Activated naive CD4-positive, alpha-beta T cell treated with anti-CD3 and anti-CD28 coated beads for 36 hours (primary cell): ENCODE data around the gene KRI1. TPM values are rescaled to one million over a fixed set of nuclear protein-coding genes. Genes with fewer than 3 reads are reported as not detected.
A peak's percentile ranks its signal among the peaks of the same experiment; 100 is the strongest.

Experiments used
- CTCF ChIA-PET: fragments of 350-600 bp; sonication (Branson Sonifier 250); formaldehyde crosslinking; loops from one replicate; lab custom pipeline; 2021; ENCODE audit warnings: antibody characterized with exemption; lab: Charles Lee
- DNase-seq: peaks from one replicate; pipeline ENCODE4 v3.0.0-alpha.2; 2020
- H3K27ac Mint-ChIP-seq: one replicate; pipeline ENCODE4 v1.8.0; 2021; ENCODE audit warnings: mild to moderate bottlenecking, mixed read lengths
- H3K27me3 Mint-ChIP-seq: one replicate; pipeline ENCODE4 v1.8.0; 2021; ENCODE audit warnings: low read depth, mixed read lengths
- H3K36me3 Mint-ChIP-seq: one replicate; pipeline ENCODE4 v1.8.0; 2021; ENCODE audit warnings: low read depth, mixed read lengths
- H3K4me1 Mint-ChIP-seq: one replicate; pipeline ENCODE4 v1.8.0; 2021; ENCODE audit warnings: low read depth, mixed read lengths
- H3K4me3 Mint-ChIP-seq: one replicate; pipeline ENCODE4 v1.8.0; 2021; ENCODE audit warnings: mild to moderate bottlenecking, moderate library complexity, mixed read lengths
- H3K9me3 Mint-ChIP-seq: one replicate; pipeline ENCODE4 v1.8.0; 2021; ENCODE audit warnings: mixed read lengths
- intact Hi-C: fragments of 100-400 bp; cut with micrococcal nuclease; formaldehyde crosslinking; loops from one replicate; pipeline ENCODE4 v1.15.1; 2023
- total RNA-seq, 2 experiments: library from RNA; stranded (reverse); gene quantifications; one replicate each; pipeline ENCODE4 v1.2.3, GENCODE V29; 2021

Gene KRI1
- total RNA-seq, 2 experiments from 2014 or later, result 50.2 to 51.7 TPM

DNA sequence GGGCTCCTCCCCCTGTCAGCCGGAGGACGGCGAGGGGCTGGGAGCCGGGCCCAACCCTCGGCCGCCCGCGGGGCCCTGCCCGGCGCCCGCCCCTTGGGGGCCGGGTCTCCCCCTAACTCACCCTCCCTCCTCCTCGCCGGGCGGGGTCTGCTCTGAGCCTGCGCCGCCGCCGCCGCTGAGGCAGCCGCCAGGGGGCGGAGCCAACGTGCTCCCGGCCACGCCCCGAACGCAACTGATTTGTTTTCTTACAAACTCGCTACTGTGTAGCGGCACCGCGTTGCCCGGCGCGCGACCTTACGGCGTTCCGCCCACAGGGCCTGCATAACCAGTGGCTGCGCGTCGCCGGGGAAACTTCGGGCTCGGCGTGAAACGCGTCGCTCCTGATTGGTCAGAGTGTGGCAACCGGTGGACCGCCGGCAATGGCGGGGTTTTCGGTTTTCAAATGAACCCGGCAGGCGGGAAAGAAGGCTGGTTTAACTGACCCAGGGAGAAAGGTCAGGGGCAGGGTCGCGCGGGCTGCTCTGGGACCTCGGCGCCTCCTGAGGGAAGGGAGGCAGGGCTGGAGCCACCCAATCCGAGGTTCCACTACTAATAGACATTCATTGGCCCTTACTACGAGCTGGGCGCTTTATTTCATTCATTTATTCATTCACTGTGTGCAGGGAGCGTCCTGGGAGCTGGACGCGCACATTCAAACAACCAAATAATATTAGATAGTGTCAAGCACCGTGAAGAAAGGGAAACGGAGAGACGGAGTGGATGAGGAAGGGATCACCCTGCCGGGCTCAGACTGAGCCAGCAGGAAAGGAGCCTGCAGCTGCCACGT is 3.2 kb upstream of the KRI1 start, which contains the start of gene CDKN2D:
Gene CDKN2D, minus strand, starts transcription at position 154 of the 826 bp plus-strand sequence. CDS start 326 bp downstream, outside the sequence.
- Mint-ChIP-seq H3K4me1 (peaks cover 39% of the 10 kb centered on the region), H3K27me3 (no peaks in the 10 kb centered on the region), H3K27ac (peak within 1 kb of the TSS; percentile 98), H3K9me3 (no peaks in the 10 kb centered on the region), H3K36me3 (peaks cover 33% of the 10 kb centered on the region), H3K4me3 (peak within 1 kb of the TSS; percentile 94)
- CTCF ChIA-PET, result interaction anchor here (0.6 to 4.7 kb wide), 11 partner anchors 12 to 296 kb away, joined by 3 to 36 read pairs (median 4); no protein-coding TSS in a partner anchor
- DNase-seq, result peak; percentile 100
- intact Hi-C loops, result loop anchor here (1.0 to 5.0 kb wide), 12 partner anchors 35 to 522 kb away; partner anchors contain the start of genes CARM1, SMARCA4 and TMED1

GRCh38 chr19:10568062-10568825 is 2.4 kb upstream of the KRI1 start:
- Mint-ChIP-seq H3K4me3 (peak overlapping the region; percentile 94), H3K27me3 (no peaks in the 10 kb centered on the region), H3K27ac (peak overlapping the region; percentile 98), H3K9me3 (no peaks in the 10 kb centered on the region), H3K36me3 (peaks cover 34% of the 10 kb centered on the region), H3K4me1 (peaks cover 43% of the 10 kb centered on the region)
- CTCF ChIA-PET, result interaction anchor here (0.7 to 3.0 kb wide), 9 partner anchors 13 to 162 kb away, joined by 3 to 9 read pairs (median 4); no protein-coding TSS in a partner anchor
- DNase-seq, result peak; percentile 75
- intact Hi-C loops, result loop anchor here (1.0 to 5.0 kb wide), 7 partner anchors 129 to 523 kb away; partner anchors contain the start of genes CARM1, SMARCA4 and TMED1

DNA sequence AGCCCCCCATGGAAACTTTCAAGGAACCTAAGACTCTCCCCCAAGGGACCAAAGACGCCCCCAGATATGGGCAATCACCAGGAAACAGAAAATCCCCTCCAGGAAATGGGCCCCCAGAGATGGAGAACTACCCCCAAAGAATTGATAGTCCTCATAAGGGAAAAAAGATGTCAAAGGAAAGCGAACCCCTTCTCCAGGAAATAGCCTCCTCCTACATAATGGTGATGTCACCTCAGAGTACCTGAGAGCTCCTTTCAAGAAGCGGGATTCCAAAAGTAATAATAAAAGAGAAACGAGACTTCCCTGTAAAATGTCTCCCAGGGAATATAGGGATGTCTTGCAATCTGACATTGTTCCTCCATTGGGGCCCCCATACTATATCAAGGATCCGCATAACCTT is 1.8 kb upstream of the KRI1 start:
- peak overlapping the region; percentile 98 for H3K27ac Mint-ChIP-seq
- peaks cover 44% of the 10 kb centered on the region for H3K4me1 Mint-ChIP-seq
- CTCF ChIA-PET, result interaction anchor here (0.7 to 3.0 kb wide), 8 partner anchors 14 to 161 kb away, joined by 3 to 9 read pairs (median 4); no protein-coding TSS in a partner anchor
- H3K36me3 Mint-ChIP-seq, result peaks cover 35% of the 10 kb centered on the region
- no peaks in the 10 kb centered on the region for H3K9me3 Mint-ChIP-seq
- peak overlapping the region; percentile 94 for H3K4me3 Mint-ChIP-seq
- H3K27me3 Mint-ChIP-seq, result no peaks in the 10 kb centered on the region
- intact Hi-C loops, result loop anchor here (1.0 to 5.0 kb wide), 7 partner anchors 130 to 523 kb away; partner anchors contain the start of genes CARM1, SMARCA4 and TMED1
- no peak for DNase-seq

DNA sequence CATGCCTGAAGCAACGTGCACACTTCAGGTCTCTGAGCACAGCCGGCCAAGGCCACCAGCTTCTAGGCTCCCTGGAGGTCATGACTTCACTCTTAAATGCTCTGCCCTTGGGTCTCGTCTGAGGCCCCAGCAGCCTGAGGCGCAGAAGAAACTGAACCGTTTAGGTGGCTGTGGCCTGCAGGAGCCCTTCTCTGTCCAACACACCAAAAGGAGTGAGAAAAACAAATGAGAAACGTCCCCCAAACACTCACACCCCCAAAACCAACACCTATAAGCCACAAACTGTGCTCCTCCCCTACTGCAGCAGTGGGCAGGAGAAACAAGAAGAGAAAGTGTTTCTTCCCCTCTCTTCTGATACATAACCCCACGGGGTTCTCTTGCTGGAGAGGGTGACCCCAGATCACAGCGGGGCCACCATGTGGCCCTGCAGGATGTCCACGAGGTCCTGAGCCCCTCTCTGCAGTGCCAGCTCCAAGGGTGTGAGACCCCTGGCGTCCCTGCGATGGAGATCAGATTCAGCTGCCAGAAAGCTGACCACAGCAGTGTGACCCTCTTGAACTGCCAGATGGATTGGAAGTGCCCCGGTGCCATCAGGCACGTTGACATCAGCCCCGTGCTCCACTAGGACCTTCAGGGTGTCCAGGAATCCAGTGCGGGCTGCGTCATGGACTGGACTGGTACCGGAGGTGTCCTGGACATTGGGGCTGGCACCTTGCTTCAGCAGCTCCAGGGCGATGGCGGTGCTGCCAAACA is 1.0 kb upstream of the KRI1 start:
- CTCF ChIA-PET, result interaction anchor here (0.5 to 3.0 kb wide), 7 partner anchors 14 to 168 kb away, joined by 3 to 9 read pairs (median 4); no protein-coding TSS in a partner anchor
- intact Hi-C loops, result loop anchor here (1.0 to 5.0 kb wide), 4 partner anchors 24 to 150 kb away; partner anchors contain the start of genes ATG4D and ILF3
- Mint-ChIP-seq H3K27me3 (no peaks in the 10 kb centered on the region), H3K36me3 (peaks cover 38% of the 10 kb centered on the region), H3K4me1 (peaks cover 42% of the 10 kb centered on the region), H3K9me3 (no peaks in the 10 kb centered on the region), H3K27ac (peak overlapping the region; percentile 98), H3K4me3 (peak overlapping the region; percentile 94)
- peak; percentile 71 for DNase-seq

- intact Hi-C loops, result loop anchor here (1.0 to 5.0 kb wide), 4 partner anchors 23 to 149 kb away; partner anchors contain the start of genes ATG4D and ILF3
- no peaks in the 10 kb centered on the region for H3K9me3 Mint-ChIP-seq
- peak overlapping the region; percentile 98 for H3K27ac Mint-ChIP-seq
- H3K4me1 Mint-ChIP-seq, result peaks cover 47% of the 10 kb centered on the region
- H3K36me3 Mint-ChIP-seq, result peaks cover 43% of the 10 kb centered on the region
- H3K27me3 Mint-ChIP-seq, result no peaks in the 10 kb centered on the region
- H3K4me3 Mint-ChIP-seq, result peak overlapping the region; percentile 94
- CTCF ChIA-PET, result interaction anchor here (0.5 to 3.0 kb wide), 3 partner anchors 13 to 168 kb away, joined by 3 to 9 read pairs (median 4); no protein-coding TSS in a partner anchor
- no peak for DNase-seq
These were observed 523 bp upstream of the KRI1 start for GRCh38 chr19:10566408-10566657.

GRCh38 chr19:10565028-10565566 is 713 bp downstream of the KRI1 start:
- peak overlapping the region; percentile 94 for H3K4me3 Mint-ChIP-seq
- no peaks in the 10 kb centered on the region for H3K27me3 Mint-ChIP-seq
- CTCF ChIA-PET, result no interaction called here
- DNase-seq, result peak; percentile 67
- H3K9me3 Mint-ChIP-seq, result no peaks in the 10 kb centered on the region
- intact Hi-C loops, result loop anchor here (1.0 to 5.0 kb wide), 3 partner anchors 10 to 148 kb away; no protein-coding TSS in a partner anchor
- peaks cover 51% of the 10 kb centered on the region for H3K36me3 Mint-ChIP-seq
- H3K4me1 Mint-ChIP-seq, result peaks cover 47% of the 10 kb centered on the region
- H3K27ac Mint-ChIP-seq, result peak overlapping the region; percentile 98

DNA sequence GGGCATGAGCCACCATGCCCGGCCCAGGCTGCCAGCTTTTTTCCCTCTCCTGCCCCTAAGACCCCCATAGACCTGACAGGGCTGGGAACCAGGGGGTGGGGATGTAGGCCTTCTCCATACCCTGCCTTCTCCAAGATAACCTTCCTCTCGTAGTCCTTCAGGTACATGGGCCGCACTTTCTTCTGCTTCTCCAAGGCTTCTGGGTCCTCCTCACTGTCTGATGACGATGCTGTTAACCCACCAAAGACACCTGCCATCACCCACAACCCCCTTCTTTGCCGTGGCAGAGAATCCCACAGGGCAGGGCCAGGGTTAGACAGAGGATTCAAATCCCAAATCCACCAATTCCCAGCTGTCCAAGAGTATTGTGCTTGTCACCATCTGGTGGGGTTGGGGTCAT is 3.2 kb downstream of the KRI1 start:
- CTCF ChIA-PET, result interaction anchor here (0.6 to 1.5 kb wide), 4 partner anchors 11 to 137 kb away, joined by 4 to 8 read pairs (median 4); no protein-coding TSS in a partner anchor
- DNase-seq, result no peak
- peaks cover 58% of the 10 kb centered on the region for H3K36me3 Mint-ChIP-seq
- peak overlapping the region; percentile 27 for H3K4me3 Mint-ChIP-seq
- H3K27me3 Mint-ChIP-seq, result no peaks in the 10 kb centered on the region
- H3K9me3 Mint-ChIP-seq, result no peaks in the 10 kb centered on the region
- H3K27ac Mint-ChIP-seq, result peak overlapping the region; percentile 8
- H3K4me1 Mint-ChIP-seq, result peaks cover 47% of the 10 kb centered on the region
- intact Hi-C loops, result no loop called here

DNA sequence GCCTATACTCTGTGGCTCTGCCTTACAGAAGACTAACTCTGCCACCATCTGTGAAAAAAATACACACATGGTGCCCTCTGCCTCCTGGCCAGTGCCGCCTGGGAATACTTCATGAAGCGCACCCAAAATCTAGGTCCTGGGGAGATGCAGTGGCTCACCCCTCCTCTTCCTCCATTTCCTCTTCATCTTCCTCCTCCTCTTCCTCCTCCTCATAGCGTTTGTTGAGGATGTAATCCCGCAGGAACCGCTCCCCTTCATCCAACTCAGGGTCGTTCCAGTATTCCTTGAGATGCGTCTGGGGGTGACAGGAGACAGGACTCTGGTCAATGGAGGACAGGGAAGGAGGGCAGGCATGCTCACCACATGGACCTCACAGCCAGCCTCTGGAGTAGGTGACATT is 5.7 kb downstream of the KRI1 start:
- no peak for DNase-seq
- H3K27ac Mint-ChIP-seq, result no peak overlapping the region
- H3K27me3 Mint-ChIP-seq, result no peaks in the 10 kb centered on the region
- intact Hi-C loops, result no loop called here
- no peak overlapping the region for H3K4me3 Mint-ChIP-seq
- peaks cover 48% of the 10 kb centered on the region for H3K36me3 Mint-ChIP-seq
- H3K9me3 Mint-ChIP-seq, result no peaks in the 10 kb centered on the region
- CTCF ChIA-PET, result no interaction called here
- H3K4me1 Mint-ChIP-seq, result peaks cover 43% of the 10 kb centered on the region

DNA sequence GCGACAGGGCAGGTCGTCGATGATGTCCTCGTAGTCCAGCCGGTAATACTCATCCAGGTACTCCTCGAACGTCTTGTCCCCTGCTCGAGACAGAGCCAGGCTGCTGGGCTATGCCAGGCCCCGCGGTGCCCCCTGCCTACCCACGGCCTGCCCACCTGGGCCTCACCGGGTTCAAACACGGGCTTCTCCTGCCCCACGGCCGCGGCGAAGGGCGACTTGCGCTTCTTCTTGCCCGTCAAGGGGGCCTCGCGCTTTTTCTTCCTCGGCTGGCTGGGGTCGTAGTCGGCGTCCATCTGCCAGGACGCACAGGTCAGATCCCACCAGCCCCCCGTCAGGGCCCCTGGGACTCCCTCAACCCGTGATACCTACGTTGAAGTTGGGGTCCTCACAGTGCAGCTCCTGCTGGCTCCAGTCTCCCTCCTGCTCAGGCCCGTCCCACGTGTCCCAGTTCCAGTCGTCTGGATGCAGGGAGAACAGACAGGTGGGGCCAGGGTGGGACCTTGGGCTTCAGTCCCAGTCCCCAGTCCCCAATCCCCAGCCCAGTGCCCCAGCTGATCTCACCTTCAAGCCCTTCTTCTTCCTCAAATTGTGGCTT is 8.1 kb downstream of the KRI1 start:
- Mint-ChIP-seq H3K4me1 (peaks cover 54% of the 10 kb centered on the region), H3K36me3 (peaks cover 54% of the 10 kb centered on the region), H3K9me3 (no peaks in the 10 kb centered on the region), H3K27ac (no peak overlapping the region), H3K27me3 (no peaks in the 10 kb centered on the region), H3K4me3 (no peak overlapping the region)
- no peak for DNase-seq
- intact Hi-C loops, result no loop called here
- CTCF ChIA-PET, result no interaction called here

GRCh38 chr19:10555610-10555973 is 10.2 kb downstream of the KRI1 start:
- H3K36me3 Mint-ChIP-seq, result peaks cover 55% of the 10 kb centered on the region
- CTCF ChIA-PET, result interaction anchor here (1.2 to 1.8 kb wide), 2 partner anchors 14 to 144 kb away, joined by 4 to 5 read pairs; no protein-coding TSS in a partner anchor
- peaks cover 54% of the 10 kb centered on the region for H3K4me1 Mint-ChIP-seq

More at GRCh38 chr19:10555610-10555973, 10.2 kb downstream of the KRI1 start:
- peak overlapping the region; percentile 75 for H3K27ac Mint-ChIP-seq
- no peak overlapping the region for H3K4me3 Mint-ChIP-seq
- no peaks in the 10 kb centered on the region for H3K9me3 Mint-ChIP-seq
- DNase-seq, result no peak
- H3K27me3 Mint-ChIP-seq, result no peaks in the 10 kb centered on the region
- intact Hi-C loops, result loop anchor here (1.0 kb wide), 1 partner anchor 10 kb away; no protein-coding TSS in a partner anchor
